ENCODE measurements around the gene CADPS. TPM values are rescaled to one million over a fixed set of nuclear protein-coding genes. Genes with fewer than 3 reads are reported as not detected.

CADPS gene
- total and polyA plus RNA-seq, 2 of the 4 experiments (the other 2 are of a cell fraction) = not detected

GRCh38 chr3:62479326-62479725, 395.9 kb downstream of the CADPS start:
- intact Hi-C loops (cut with micrococcal nuclease) = no loop called here
- Histone ChIP-seq H3K27ac (ENCODE audit: insufficient read depth, low read length) (no peak overlapping the region), H2AFZ (replicated peaks; ENCODE audit: low read length, poor library complexity) (no peak overlapping the region), H3K9me1 (ENCODE audit: insufficient read depth, low read length) (no peaks in the 10 kb centered on the region), H3K4me3 (ENCODE audit: insufficient read depth, low read depth, low read length) (no peak overlapping the region), H3K4ac (ENCODE audit: low read depth, low read length) (no peak overlapping the region), H3K9ac (ENCODE audit: low read depth, low read length) (no peak overlapping the region), H3K23ac (ENCODE audit: low read depth, low read length) (no peak overlapping the region), H3K14ac (replicated peaks; ENCODE audit: low read depth, low read length) (no peak overlapping the region), H4K91ac (ENCODE audit: insufficient read depth, low read depth, low read length) (no peak overlapping the region), H2AK9ac (replicated peaks; ENCODE audit: low read depth, low read length, poor library complexity) (no peak overlapping the region), H4K8ac (ENCODE audit: low read depth in 2 of 2, low read length in 2 of 2) (no peak overlapping the region), H2BK20ac (ENCODE audit: low read depth, low read length) (no peak overlapping the region), H2BK5ac (ENCODE audit: low read depth, low read length, poor library complexity, severe bottlenecking) (no peak overlapping the region), H3K4me2 (ENCODE audit: low read depth, low read length) (no peak overlapping the region), H3K36me3 (ENCODE audit: control insufficient read depth, insufficient read depth, low read length) (no peaks in the 10 kb centered on the region), H4K20me1 (ENCODE audit: insufficient read depth, low read length) (no peaks in the 10 kb centered on the region), H3K9me3 (ENCODE audit: control insufficient read depth, insufficient read depth, low read length) (no peaks in the 10 kb centered on the region), H3K79me1 (ENCODE audit: low read depth in 1 of 2, low read length in 2 of 2) (no peaks in the 10 kb centered on the region), H2BK120ac (ENCODE audit: low read depth, low read length) (no peak overlapping the region), H3K56ac (ENCODE audit: extremely low read depth, insufficient read depth, low read length) (no peak overlapping the region), H3K18ac (ENCODE audit: low read depth, low read length) (no peak overlapping the region), H2BK15ac (ENCODE audit: low read depth, low read length) (no peak overlapping the region), H3K27me3 (ENCODE audit: control insufficient read depth, insufficient read depth, low read length) (no peaks in the 10 kb centered on the region), H2AK5ac (ENCODE audit: low read depth, low read length) (no peak overlapping the region), H4K5ac (ENCODE audit: low read depth, low read length) (no peak overlapping the region), H3K4me1 (ENCODE audit: control insufficient read depth, insufficient read depth, low read length) (no peaks in the 10 kb centered on the region)
- ATAC-seq (ENCODE audit: low read depth) = no peak
- dilution Hi-C loops (cut with HindIII; ENCODE audit: low sequenced_read_pairs, unreplicated experiment) = no loop called here
- no peak for DNase-seq
- in situ Hi-C loops (cut with MboI; ENCODE audit: low sequenced_read_pairs) = no loop called here
- TF ChIP-seq CHD1 (IDR thresholded peaks at IDR 0.05; ENCODE audit: low read depth, low read length) (no peak), CTCF (conservative IDR thresholded peaks at IDR 0.05; ENCODE audit: low read depth, low read length) (no peak), CEBPB (IDR thresholded peaks at IDR 0.05; ENCODE audit: low read depth, low read length) (no peak), MAFK (IDR thresholded peaks at IDR 0.05; ENCODE audit: low read depth, low read length) (no peak), POLR2A (IDR thresholded peaks at IDR 0.05; ENCODE audit: low read depth, low read length) (no peak), FOS (IDR thresholded peaks at IDR 0.05; ENCODE audit: low read depth, low read length) (no peak), MXI1 (IDR thresholded peaks at IDR 0.05; ENCODE audit: borderline replicate concordance, low read depth, low read length) (no peak), ELK1 (IDR thresholded peaks at IDR 0.05; ENCODE audit: borderline replicate concordance, low read depth, low read length) (no peak), RAD21 (IDR thresholded peaks at IDR 0.05; ENCODE audit: low read length) (no peak), BHLHE40 (IDR thresholded peaks at IDR 0.05; ENCODE audit: low read depth, low read length) (no peak), RFX5 (IDR thresholded peaks at IDR 0.05; ENCODE audit: low read depth, low read length) (no peak)
- no TSS peak for BruUV-seq (replicated peaks)
- POLR2A ChIA-PET (ENCODE audit: unreplicated experiment) = no interaction called here
- CTCF ChIA-PET = no interaction called here
- WGBS, 2 experiments (ENCODE audit: extremely low coverage in 2 of 2, insufficient read length in 1 of 2) = 61% methylated on average over 4 of the region's 9 CpGs; no CpG with 5 or more reads in 1 of the 2 experiments
